ENCODE data around the gene CHRDL2.

The CHRDL2 gene

GRCh38 chr11:74684661-74685060 is 46.6 kb downstream of the CHRDL2 start:
- no peak for DNase-seq

DNA sequence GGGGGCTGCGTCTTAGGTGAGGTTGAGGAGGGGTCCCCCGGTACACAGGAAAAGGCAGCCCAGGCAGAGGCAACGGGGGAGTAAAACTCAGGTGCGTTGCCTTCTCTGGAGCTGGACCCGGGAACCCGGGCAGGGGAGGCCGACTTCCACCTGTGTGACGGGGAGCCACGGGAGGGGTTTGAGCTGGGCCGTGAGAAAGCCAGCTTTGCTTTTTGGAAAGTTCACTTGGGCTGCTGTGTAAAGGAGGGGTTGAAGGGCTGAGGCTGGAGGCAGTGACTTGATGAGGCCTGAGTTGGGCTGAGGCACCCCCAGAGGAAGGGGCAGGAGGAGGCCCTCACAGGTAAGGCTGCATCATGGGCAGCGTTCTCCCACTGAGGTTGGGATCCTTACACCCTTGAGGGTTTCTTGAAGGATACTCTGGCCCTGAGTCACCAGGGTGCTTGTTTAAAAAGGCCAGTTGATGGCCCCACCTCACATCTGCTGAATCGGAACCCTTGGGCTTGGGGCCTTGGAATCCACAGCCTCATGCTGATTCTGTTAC is 47.2 kb downstream of the CHRDL2 start:
- no peak for DNase-seq

GRCh38 chr11:74683279-74683871 is 47.9 kb downstream of the CHRDL2 start:
- DNase-seq = peak; percentile 30

DNA sequence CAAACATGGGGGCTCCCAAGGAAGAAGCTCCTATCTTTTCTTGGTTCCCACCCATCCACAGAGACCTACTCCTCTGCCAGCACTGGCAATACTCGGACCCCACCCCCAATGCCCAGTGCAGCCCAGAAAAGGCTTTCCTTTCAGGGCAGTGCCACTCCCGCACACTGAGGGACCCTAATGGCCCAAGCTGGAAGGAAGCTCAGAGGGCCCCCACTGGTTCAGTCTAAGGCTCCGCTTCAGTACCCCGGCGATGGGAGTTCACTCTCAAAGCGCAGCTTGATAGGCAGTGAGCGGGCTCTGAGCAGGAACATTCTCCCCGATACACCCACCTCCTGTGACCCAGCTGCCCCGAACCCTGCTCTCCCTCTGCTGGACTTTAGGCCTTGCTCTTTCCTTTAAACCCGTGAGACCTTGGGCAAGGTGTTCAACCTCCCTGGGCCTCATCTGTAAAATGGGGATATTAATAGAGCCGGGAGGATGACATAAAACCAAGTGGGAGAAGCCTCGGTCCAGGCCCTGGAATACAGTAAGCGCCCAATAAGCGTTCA is 48.4 kb downstream of the CHRDL2 start:
- DNase-seq = no peak

DNA sequence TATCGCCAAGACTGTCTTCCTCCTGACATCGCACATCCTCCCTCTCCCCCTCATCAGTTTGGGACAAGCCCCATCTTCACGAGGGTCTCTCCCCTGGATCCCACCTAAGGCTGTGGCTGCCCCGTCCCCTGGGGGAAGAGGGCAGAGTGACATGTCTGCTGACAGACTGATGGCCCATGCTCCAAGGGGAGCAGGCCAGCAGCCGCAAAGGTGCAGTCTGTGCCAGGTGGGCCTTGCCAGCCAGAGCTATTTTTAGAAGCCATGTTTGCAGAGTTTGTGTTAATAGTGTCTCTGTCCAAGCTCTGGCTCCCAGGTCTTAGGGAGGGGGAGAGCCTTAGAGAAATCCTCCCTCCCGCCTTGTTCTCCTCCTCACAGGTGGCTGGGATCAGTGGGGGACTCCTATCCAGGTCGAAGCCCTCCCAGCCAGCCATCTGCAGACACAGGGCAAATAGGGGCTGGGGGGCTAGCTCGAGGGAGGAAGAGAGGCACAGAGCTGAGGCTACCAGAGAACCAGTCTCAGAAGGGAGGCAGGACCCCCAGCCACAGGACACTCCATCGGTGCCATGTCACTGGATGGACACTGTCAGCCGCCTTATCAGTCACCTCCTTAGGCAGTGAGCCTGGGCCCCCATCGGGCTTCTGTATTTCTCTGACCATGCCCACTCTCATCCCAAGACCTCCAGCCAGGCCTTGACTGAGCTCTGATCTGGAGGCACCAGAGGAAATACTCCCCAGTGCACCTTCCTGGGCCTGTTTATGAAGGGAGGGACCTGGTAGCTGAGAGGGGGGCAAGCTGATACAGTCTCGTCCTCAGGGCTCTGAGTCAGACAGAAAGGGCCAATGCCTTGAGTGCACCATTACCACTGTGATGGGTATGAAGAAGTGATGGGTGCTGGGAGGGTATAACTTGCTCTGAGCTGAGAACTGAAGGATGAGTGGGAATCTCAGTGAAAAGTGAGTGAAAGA is 49.3 kb downstream of the CHRDL2 start:
- DNase-seq = no peak

- no peak for DNase-seq
Measured at GRCh38 chr11:74680703-74681531, 50.3 kb downstream of the CHRDL2 start.

GRCh38 chr11:74680035-74680671 is 51.1 kb downstream of the CHRDL2 start:
- DNase-seq = no peak

DNA sequence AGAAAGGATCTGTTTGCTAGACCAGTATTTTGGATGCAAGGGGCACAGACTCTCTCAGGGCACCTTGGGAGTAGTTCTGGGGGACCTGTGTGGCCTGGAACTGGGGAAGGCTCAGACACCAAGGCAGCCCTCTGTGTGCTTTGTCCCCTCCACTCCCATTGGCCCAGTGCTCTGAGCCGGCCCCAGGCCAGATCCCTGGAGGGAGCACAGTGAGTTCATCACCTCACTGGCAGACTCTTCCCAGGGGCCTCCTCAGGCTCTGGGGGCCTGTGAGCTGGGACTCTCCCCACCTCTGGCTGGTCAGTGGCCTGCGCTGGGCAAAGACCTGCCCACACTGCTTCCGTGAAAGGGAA is 51.7 kb downstream of the CHRDL2 start:
- DNase-seq = no peak

- no peak for DNase-seq
Measured at GRCh38 chr11:74678591-74679512, 52.4 kb downstream of the CHRDL2 start.

GRCh38 chr11:74678041-74678440 is 53.2 kb downstream of the CHRDL2 start:
- no peak for DNase-seq

DNA sequence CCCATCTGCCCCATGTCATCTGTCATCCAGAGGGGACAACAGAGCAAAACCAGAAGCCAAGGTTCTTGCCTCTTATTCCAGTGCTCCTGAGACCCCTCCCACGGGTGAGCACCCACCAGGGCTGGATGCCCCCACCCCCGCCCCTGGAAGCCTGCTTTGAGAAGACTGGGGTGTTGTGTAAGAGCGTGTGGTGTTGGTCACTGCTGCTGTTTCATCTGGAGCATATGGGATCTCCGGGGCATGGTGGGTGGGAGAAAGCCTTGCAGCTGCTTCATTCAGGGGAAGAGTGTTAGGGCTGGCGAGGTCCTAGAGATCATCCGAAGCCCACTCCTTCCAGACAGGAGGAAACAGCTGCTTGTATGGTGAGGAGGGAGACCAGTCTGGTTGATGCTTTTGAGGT is 54.1 kb downstream of the CHRDL2 start:
- peak; percentile 11 for DNase-seq

GRCh38 chr11:74676596-74676995 is 54.6 kb downstream of the CHRDL2 start:
- no peak for DNase-seq

- no peak for DNase-seq
Measured at GRCh38 chr11:74675761-74676160, 55.5 kb downstream of the CHRDL2 start.

DNA sequence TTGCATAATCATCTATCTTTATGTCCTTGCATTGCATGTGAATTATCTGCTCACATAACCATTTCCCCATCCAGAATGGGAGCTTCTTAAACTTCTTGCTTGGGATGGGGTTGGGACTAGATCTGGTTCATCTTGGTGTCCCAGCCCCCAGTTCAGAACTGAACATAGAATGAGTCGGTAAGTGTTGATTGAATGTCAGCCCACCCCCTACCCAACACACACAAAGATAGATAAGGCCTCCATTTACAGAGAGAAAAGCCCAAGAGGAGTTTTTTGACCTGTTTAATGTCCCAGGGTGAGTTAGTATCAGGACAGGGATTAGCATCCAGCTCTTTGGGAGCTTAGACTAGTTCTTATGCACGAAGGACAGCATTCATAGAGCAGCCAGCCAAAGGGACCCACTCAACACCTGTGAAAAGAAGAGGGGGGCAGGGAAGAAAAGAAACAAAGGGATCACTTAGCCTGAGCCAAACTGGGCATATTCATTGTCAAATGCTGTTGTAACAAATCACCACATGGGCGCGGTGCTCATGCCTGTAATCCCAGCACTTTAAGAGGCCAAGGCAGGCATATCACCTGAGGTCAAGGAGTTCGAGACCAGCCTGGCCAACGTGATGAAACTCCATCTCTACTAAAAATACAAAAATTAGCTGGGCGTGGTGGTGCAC is 57.4 kb downstream of the CHRDL2 start:
- no peak for DNase-seq

GRCh38 chr11:74672956-74673692 is 58.1 kb downstream of the CHRDL2 start:
- DNase-seq = peak; percentile 20

DNA sequence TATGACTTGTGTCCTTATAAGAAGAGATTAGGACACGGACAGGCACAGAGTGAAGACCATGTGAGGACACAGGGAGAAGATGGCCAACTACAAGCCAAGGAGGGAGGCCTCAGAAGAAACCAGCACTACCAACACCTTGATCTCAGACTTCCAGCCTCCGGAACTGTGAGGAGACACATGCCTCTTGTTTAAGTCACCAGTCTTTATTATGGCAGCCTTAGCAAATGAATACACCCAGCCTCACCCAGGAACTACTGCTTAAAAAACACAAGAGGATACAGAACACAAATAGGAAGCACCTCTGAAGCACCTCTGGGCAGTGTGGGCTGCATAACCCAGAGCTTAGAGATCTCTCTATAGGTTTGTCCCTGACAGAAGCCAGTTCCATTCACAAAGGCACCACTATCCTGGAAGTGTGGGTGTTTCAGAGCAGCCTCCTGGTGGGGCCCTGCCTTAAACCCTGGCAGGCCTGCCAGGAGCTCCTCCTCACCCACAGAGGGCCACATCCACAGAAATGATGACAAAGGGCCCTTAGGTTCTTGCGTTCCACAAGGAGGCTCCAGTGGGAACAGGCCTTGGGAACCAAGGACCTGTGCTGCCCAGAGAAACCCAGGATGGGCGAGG is 58.8 kb downstream of the CHRDL2 start:
- DNase-seq = peak; percentile 11

- DNase-seq = peak; percentile 5
Measured at GRCh38 chr11:74671520-74672196, 59.6 kb downstream of the CHRDL2 start.

DNA sequence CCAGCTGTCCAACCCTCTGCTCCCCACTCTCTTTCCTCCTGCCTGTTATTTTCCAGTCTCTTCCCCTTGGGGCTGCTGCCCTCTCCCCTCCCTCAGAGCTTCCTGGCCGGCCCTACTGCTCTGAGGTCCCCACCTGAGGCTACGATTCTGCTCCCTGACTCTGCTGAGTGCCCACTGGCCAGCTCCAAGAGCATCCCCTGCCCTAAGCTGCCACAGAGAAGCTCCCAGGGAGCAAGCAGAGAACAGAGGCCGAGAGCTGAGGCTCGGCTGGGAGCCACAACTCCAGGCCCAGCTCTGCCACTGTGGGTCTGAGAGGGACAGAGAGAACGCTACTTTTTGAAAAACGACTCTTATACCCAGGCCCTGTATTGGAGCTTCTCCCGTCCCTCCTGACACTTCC is 61.1 kb downstream of the CHRDL2 start:
- peak; percentile 8 for DNase-seq
